NCI-H1105 treated with DMSO at 0.1 percent for 48 hours (cell line): ENCODE measurements around the gene TSKS.
A peak's percentile ranks its signal among the peaks of the same experiment; 100 is the strongest.

Experiments
- DNase-seq: peaks from one replicate; lab custom pipeline; 2025; lab: John Stamatoyannopoulos, UW

TSKS gene, protein sequence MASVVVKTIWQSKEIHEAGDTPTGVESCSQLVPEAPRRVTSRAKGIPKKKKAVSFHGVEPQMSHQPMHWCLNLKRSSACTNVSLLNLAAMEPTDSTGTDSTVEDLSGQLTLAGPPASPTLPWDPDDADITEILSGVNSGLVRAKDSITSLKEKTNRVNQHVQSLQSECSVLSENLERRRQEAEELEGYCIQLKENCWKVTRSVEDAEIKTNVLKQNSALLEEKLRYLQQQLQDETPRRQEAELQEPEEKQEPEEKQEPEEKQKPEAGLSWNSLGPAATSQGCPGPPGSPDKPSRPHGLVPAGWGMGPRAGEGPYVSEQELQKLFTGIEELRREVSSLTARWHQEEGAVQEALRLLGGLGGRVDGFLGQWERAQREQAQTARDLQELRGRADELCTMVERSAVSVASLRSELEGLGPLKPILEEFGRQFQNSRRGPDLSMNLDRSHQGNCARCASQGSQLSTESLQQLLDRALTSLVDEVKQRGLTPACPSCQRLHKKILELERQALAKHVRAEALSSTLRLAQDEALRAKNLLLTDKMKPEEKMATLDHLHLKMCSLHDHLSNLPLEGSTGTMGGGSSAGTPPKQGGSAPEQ

DNA sequence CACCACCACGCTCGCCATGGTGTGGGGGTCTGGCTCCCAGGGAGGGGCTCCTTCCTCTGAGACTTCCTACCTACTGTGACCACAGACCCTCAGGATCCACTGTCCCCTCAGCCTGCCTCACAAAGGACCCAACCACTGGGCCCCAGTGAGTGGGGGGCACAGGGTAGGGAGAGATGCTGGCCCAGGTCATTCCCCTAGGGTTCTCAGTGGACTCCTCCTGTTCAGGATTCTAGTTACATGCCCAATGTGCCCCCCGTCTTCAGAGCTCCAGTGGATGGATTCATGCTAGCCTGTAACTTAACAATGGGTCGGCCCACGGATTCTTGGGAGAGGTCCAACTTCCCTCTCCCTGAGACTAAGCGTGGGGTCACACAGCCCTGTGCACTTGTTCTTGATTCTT lies at the start of gene TSKS:
TSS of gene TSKS (minus strand) at position 77 of the 400 bp plus-strand sequence. CDS start at position 18, 59 bp downstream.
- DNase-seq = no peak

DNA sequence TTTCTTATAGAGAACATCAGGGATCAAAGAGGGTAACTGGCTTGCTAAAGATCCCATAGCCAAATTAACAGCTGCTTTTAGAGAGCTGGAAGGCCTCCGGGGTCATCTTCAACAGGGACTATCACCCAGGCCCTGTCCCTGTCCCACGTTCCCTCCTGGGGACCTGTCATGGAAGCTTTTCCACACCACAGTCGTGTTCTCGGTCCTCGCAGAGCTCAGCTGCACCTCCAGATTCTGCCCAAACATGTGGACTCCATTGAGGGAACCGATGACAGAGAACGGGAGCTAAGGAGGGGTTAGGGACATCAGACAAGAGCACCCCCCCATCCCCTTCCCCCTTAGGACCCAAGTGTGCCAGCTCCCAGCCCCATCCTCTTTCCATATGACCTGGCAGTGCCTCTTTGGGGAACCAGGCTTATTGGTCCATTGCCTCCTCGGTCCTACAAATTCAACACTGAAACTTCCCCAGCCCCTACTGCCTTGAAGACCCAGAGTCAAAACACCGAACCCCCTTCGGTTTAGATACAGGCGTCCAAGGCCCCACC lies 49.4 kb upstream of the TSKS start:
- DNase-seq = no peak

- no peak for DNase-seq
Measured at GRCh38 chr19:49811328-49811727, 48.2 kb upstream of the TSKS start.

DNA sequence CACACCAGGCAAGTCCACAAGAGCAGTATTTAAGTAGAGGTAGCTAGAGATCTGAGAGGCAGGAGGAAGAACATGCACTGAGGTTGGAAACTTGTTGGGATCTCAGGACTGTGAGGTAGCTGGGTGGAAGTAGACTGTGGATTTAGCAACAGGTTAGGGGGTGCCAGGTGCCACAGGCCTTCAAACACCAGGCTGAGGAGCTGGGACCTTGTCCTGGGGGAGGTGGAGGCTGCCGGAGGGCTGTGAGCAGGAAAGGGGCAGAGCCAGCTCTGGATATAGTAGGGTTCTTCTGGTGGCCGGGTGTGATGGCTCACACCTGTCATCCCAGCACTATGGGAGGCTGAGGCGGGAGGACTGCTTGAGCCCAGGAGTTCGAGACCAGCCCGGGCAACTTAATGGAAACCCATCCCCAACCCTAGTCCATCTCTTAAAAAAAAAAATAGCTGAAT lies 46.9 kb upstream of the TSKS start:
- no peak for DNase-seq

- peak; percentile 70 for DNase-seq
Measured at GRCh38 chr19:49809160-49809940, 46.2 kb upstream of the TSKS start.

DNA sequence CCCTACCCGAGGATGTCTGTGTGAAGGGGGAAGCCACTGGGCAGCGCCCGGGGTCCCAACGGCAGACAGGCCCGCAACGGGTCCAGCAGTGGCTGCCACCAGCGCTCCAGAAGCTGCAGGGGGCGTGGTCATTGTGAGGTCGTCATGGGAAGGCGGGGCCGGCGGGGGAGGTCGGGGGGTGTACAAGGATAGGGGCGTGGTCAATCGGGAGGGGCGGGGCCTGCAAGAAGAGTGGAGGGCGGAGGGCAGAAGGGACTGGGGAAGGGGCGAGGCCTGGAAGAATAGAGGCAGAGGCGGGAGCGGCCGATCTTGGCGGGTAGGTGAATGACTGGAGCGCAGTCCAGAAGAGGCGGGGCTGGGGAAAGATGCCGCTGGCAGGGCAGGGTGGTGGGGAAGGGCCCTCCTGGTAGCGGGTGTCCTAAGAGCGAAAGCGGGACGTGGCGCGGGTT lies 45.6 kb upstream of the TSKS start:
- DNase-seq = peak; percentile 92

DNA sequence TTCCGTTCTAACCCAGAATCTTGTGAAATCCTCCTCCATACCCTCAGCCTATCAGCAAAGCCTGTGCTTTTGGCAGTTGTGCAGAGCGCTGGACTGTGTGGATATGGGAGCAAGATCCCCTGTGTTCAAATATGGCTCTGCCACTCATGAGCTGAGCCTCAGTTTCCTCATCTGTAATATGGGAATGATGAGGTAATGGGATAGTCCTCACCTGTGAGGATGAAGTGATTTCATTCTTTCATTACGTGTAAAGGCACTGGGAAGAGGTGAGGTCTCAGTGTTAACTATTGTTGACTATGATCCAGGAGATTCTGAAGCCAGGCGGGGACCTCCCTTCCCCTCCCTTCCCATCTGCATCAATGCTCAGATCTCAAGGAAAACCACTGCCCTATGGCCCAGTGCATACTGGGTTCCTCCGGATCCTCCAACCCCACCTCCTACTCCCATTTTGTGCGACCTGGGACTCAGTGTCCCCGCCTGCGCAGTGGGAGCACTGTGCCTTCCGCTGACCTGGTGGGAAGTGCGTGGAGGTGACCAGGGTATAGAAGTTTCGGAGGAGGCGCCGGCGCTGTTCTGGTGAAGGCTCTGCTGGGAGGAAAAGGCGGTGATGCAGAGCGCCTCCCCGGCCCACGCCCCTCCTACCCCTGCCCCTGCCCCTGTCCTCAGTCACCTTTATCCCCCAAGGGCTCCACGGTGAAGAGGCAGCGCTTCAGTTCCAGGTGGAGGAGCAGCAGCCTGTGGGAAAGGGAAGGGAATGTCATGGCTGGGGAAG lies 45.0 kb upstream of the TSKS start:
- DNase-seq = no peak

GRCh38 chr19:49807058-49807903 lies 44.2 kb upstream of the TSKS start:
- no peak for DNase-seq

DNA sequence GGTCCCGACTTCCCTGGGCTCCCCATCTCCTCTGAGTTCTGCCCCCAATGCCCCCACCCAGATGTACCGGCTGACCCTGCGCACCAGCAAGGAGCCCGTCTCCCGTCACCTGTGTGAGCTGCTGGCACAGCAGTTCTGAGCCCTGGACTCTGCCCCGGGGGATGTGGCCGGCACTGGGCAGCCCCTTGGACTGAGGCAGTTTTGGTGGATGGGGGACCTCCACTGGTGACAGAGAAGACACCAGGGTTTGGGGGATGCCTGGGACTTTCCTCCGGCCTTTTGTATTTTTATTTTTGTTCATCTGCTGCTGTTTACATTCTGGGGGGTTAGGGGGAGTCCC lies 43.5 kb upstream of the TSKS start:
- DNase-seq = no peak

GRCh38 chr19:49805822-49806619 lies 42.9 kb upstream of the TSKS start:
- no peak for DNase-seq

GRCh38 chr19:49803529-49803856 lies 40.4 kb upstream of the TSKS start:
- DNase-seq = no peak

DNA sequence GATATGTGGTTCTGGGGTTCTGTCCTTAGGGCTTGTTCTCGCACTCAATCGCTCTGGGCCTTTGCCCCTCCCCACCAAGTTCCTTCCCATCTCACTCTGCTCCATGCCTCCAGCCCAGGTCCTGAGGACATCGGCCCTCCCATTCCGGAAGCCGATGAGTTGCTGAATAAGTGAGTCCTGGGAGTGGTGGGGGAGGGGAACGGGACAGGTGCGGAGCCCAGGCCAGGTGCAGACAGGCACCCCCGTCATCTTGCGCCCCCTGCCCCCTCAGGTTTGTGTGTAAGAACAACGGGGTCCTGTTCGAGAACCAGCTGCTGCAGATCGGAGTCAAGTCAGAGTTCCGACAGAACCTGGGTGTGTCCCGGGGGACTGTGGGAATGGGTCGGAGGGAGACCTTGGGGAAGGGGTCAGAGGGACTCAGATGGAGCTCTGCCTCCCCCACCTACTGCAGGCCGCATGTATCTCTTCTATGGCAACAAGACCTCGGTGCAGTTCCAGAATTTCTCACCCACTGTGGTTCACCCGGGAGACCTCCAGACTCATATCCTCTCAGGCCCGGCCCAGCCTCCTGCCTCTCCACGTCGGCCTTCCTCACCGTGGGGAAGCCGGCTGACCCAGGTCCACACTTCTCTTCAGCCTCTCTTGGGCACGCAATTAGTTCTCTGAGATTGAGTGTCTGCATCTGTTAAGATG lies 39.9 kb upstream of the TSKS start:
- no peak for DNase-seq

GRCh38 chr19:49801966-49802661 lies 39.0 kb upstream of the TSKS start:
- peak; percentile 77 for DNase-seq

DNA sequence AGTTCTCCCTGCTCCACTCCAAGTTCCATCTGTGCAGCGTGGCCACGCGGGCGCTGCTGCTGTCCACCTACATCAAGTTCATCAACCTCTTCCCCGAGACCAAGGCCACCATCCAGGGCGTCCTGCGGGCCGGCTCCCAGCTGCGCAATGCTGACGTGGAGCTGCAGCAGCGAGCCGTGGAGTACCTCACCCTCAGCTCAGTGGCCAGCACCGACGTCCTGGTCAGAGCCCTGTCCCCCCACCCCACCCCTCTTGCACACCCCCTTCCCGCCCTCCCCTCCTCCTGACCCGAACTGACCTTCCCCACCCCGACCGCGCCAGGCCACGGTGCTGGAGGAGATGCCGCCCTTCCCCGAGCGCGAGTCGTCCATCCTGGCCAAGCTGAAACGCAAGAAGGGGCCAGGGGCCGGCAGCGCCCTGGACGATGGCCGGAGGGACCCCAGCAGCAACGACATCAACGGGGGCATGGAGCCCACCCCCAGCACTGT lies 38.3 kb upstream of the TSKS start:
- no peak for DNase-seq

GRCh38 chr19:49800771-49801170 lies 37.7 kb upstream of the TSKS start:
- no peak for DNase-seq

GRCh38 chr19:49799798-49800376 lies 36.8 kb upstream of the TSKS start:
- no peak for DNase-seq

DNA sequence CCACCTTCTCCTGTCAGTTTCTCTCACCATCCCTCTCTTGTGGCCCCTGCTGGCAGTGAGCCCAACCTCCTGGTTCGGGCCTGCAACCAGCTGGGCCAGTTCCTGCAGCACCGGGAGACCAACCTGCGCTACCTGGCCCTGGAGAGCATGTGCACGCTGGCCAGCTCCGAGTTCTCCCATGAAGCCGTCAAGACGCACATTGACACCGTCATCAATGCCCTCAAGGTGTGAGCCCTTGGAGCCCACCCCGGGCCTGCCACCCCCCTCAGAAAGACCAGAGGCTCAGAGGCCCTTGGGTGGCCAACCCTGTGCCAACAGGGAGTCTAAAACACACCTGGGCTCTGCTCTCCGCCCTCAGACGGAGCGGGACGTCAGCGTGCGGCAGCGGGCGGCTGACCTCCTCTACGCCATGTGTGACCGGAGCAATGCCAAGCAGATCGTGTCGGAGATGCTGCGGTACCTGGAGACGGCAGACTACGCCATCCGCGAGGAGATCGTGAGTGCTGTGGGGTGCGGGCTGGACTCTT lies 36.2 kb upstream of the TSKS start:
- no peak for DNase-seq

- no peak for DNase-seq
Measured at GRCh38 chr19:49798574-49798973, 35.5 kb upstream of the TSKS start.
